NB4 (cell line): Measurements from ENCODE around the gene EPHA1.

Source experiments
- DNase-seq: peaks from one replicate; pipeline ENCODE4 v3.0.0; 2010; ENCODE audit warnings: low read depth
- H3K4me3 ChIP-seq: one replicate; pipeline ENCODE4 v1.5.1; 2011; ENCODE audit warnings: mild to moderate bottlenecking, low read depth, low read length, moderate library complexity
- MYC ChIP-seq: IDR thresholded peaks from 2 replicates; pipeline ENCODE4 v1.6.1; 2011; ENCODE audit warnings: low read depth, low read length
- POLR2A ChIP-seq: IDR thresholded peaks from 2 replicates; pipeline ENCODE4 v1.6.1; 2011; ENCODE audit warnings: mild to moderate bottlenecking; ENCODE audit not compliant: insufficient read length; ENCODE audit errors: extremely low read depth
- TF ChIP-seq, protein P1 (sequence below): IDR thresholded peaks from one replicate; pipeline ENCODE4 v1.5.1; 2012; ENCODE audit warnings: low read depth, low read length
- TF ChIP-seq, protein P2 (sequence below): IDR thresholded peaks from 2 replicates; pipeline ENCODE4 v1.6.1; 2011; ENCODE audit warnings: low read depth, low read length

The EPHA1 gene

DNA sequence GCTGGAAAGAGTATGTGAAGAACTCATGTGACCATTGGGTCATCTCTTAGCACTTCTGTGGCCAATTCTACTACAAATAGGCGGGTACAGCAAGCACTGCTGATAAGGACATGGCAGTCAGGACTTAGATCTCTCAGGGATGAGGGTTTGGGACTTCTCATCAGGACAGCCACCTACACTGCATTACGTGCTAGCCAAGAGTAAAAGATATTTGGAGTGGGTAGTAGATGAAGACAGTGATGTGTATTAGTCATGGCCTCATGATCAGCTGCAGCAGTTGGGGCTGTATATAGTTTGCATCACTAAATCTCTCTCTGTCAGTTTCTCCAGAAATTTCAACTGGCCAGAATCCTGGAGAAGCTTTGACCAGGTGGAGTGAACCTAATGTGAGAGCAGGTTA is 43.8 kb upstream of the EPHA1 start:
- TF ChIP-seq POLR2A, result no peak
- TF ChIP-seq, protein P1, sequence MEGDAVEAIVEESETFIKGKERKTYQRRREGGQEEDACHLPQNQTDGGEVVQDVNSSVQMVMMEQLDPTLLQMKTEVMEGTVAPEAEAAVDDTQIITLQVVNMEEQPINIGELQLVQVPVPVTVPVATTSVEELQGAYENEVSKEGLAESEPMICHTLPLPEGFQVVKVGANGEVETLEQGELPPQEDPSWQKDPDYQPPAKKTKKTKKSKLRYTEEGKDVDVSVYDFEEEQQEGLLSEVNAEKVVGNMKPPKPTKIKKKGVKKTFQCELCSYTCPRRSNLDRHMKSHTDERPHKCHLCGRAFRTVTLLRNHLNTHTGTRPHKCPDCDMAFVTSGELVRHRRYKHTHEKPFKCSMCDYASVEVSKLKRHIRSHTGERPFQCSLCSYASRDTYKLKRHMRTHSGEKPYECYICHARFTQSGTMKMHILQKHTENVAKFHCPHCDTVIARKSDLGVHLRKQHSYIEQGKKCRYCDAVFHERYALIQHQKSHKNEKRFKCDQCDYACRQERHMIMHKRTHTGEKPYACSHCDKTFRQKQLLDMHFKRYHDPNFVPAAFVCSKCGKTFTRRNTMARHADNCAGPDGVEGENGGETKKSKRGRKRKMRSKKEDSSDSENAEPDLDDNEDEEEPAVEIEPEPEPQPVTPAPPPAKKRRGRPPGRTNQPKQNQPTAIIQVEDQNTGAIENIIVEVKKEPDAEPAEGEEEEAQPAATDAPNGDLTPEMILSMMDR, result no peak
- DNase-seq, result no peak
- H3K4me3 ChIP-seq, result no peak overlapping the region

DNA sequence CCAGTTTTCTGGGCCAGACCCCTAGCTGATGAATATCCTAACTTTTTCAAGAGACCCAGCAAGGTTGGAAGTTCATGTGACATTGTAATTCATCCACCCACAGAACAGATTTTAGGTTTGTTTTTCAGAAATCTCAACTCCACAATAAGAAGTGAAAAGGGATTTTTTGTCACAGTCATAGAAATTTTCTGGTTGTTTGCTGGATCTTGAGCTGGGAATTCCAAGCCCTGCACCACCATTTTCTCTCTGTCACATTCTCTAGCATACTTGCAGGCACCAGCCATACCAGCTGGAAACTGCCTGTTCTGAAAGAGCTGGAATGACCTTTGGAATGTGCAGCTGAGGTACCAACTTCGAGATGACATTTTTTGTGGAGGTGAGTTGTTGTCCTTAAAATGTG is 43.1 kb upstream of the EPHA1 start:
- DNase-seq, result no peak
- TF ChIP-seq MYC (no peak), POLR2A (no peak)
- TF ChIP-seq, protein P1, result no peak
- TF ChIP-seq, protein P2, sequence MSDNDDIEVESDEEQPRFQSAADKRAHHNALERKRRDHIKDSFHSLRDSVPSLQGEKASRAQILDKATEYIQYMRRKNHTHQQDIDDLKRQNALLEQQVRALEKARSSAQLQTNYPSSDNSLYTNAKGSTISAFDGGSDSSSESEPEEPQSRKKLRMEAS, result no peak
- H3K4me3 ChIP-seq, result no peak overlapping the region

GRCh38 chr7:143451122-143451521 is 42.5 kb upstream of the EPHA1 start:
- DNase-seq, result no peak
- TF ChIP-seq MYC (no peak), POLR2A (no peak)
- TF ChIP-seq, protein P1, result no peak
- TF ChIP-seq, protein P2, result no peak
- no peak overlapping the region for H3K4me3 ChIP-seq

DNA sequence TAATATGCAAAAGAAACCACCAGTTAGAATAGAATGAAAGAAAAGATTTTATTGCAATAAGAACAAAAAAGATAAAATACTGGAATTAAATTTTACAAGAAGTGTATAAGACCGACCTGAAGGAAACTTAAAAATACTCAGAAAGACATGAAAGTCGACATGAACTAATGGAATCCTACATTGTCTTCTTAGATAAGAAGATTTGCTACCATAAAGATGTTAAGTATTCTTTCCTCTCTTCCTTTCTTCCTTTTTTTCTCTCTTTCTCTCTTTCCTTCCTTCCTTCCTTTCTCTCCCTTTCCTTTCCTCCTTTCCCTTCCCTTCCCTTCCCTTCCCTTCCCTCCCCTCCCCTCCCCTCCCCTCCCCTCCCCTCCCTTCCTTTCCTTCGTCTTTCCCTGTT is 41.1 kb upstream of the EPHA1 start:
- no peak for DNase-seq
- TF ChIP-seq, protein P2, result no peak
- TF ChIP-seq MYC, result no peak
- no peak for TF ChIP-seq POLR2A
- TF ChIP-seq, protein P1, result no peak
- H3K4me3 ChIP-seq, result no peak overlapping the region

- no peak for DNase-seq
- no peak overlapping the region for H3K4me3 ChIP-seq
- TF ChIP-seq MYC, result no peak
- TF ChIP-seq POLR2A, result no peak
- TF ChIP-seq, protein P1, result no peak
- TF ChIP-seq, protein P2, result no peak
These were observed 39.8 kb upstream of the EPHA1 start for GRCh38 chr7:143448429-143448828.

DNA sequence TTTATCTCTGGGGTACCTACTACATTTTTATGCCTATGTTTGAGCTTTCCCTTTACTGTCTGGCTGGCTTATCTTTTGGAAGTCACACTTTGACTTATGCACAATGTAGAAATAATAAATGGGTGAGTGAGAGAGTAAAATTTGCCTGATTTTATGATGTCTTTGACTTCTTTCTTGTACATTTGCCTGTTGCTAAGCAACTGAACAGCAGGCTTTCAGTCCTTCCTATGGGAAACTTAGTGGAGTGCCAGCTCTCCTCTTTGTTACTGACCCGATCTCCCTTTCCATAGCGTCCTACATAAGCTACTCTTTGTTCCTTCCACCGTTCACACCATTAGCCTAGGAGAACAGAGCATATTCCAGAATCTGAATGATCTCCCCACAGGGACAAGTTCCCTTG is 38.8 kb upstream of the EPHA1 start:
- TF ChIP-seq POLR2A (no peak), MYC (no peak)
- TF ChIP-seq, protein P2, result no peak
- TF ChIP-seq, protein P1, result no peak
- no peak overlapping the region for H3K4me3 ChIP-seq
- no peak for DNase-seq
